Adrenal gland (tissue), 5 donors: ENCODE measurements around the gene ESR2.

Experiments used
- POLR2A ChIP-seq, 2 donors: fragments of 450-650 bp; IDR thresholded peaks; one replicate each; pipeline ENCODE4 v1.6.1; 2017; ENCODE audit warnings: antibody characterized with exemption in 2 of 2, mild to moderate bottlenecking in 2 of 2, moderate library complexity in 1 of 2
- TF ChIP-seq, protein P1 (sequence below), 6 experiments: fragments of 450-650 bp in 4 of 6; fragments of 200-600 bp in 2 of 6; sonication (generic) in 1 of 6; IDR thresholded peaks; 1 replicate in 5 of 6; 2 replicates in 1 of 6; pipeline versions ENCODE4 v1.5.1 to v1.8.0; 2016 to 2021; ENCODE audit warnings: antibody characterized with exemption in 6 of 6, mild to moderate bottlenecking in 2 of 6, moderate library complexity in 1 of 6
- donor health status: DM: no; HTN: no; CAD: no.

DNA sequence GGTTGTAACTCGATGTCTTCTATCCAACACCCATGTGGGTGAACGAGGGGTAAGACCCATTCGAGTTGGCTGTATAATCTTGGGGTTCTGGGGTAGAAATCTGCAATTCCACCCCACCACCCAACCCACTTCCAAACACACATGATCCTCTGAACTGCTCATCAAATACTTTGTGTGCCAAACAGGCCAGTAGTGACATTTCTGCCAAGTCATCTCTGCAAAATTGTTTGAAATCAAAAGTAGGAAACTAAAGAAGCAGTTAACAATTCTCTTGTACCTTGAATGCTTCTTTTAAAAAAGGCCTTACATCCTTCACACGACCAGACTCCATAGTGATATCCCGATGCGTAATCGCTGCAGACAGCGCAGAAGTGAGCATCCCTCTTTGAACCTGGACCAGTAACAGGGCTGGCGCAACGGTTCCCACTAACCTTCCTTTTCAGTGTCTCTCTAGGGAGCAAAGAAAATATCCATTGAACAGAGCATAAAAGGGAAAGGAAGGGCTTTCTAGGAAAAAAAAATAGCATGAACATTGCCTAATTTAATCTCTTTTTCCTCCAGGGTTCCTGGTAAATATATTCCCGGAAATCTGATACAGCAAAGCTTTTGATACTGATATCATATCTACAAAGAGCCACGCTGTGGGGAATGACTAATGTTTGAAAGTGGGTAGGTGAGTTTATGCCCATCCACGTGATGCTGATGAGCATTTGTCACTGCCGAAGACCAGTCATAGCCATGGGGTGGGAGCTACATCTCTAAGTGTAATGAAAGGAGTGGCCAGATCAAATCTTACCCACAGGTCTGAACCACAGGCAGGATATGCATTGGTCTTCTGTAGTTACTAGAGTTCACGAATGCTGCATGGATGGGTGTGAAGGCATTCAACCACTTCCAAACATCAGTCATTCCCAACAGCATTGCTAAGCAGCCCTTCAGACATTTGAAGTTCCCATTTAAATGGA is 14.2 kb downstream of the ESR2 start:
- TF ChIP-seq, protein P1, sequence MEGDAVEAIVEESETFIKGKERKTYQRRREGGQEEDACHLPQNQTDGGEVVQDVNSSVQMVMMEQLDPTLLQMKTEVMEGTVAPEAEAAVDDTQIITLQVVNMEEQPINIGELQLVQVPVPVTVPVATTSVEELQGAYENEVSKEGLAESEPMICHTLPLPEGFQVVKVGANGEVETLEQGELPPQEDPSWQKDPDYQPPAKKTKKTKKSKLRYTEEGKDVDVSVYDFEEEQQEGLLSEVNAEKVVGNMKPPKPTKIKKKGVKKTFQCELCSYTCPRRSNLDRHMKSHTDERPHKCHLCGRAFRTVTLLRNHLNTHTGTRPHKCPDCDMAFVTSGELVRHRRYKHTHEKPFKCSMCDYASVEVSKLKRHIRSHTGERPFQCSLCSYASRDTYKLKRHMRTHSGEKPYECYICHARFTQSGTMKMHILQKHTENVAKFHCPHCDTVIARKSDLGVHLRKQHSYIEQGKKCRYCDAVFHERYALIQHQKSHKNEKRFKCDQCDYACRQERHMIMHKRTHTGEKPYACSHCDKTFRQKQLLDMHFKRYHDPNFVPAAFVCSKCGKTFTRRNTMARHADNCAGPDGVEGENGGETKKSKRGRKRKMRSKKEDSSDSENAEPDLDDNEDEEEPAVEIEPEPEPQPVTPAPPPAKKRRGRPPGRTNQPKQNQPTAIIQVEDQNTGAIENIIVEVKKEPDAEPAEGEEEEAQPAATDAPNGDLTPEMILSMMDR (IDR thresholded peaks at IDR 0.05) = no peak
- TF ChIP-seq POLR2A (IDR thresholded peaks at IDR 0.05) = no peak
